LoVo (cell line): ENCODE data around the gene AGFG1.

Source experiments
- DNase-seq: peaks from one replicate; pipeline ENCODE4 v3.0.0-alpha.2; 2016; ENCODE audit warnings: low spot score

AGFG1 gene, protein sequence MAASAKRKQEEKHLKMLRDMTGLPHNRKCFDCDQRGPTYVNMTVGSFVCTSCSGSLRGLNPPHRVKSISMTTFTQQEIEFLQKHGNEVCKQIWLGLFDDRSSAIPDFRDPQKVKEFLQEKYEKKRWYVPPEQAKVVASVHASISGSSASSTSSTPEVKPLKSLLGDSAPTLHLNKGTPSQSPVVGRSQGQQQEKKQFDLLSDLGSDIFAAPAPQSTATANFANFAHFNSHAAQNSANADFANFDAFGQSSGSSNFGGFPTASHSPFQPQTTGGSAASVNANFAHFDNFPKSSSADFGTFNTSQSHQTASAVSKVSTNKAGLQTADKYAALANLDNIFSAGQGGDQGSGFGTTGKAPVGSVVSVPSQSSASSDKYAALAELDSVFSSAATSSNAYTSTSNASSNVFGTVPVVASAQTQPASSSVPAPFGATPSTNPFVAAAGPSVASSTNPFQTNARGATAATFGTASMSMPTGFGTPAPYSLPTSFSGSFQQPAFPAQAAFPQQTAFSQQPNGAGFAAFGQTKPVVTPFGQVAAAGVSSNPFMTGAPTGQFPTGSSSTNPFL

DNA sequence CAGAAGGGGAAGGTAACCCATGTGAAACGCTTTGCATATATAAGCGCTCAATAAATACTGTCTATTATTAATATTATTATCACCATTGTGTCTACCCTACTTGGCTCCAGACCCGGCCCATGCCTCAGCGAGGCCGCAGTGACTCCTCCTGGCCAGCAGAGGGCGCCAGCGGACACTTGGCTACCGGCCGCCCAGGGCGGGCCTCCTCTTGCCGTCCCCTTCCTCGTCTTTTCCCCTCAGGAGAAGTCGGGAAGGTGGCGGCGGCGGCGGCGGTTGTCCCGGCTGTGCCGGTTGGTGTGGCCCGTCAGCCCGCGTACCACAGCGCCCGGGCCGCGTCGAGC is at the start of gene AGFG1:
AGFG1 (plus strand) TSS at position 233 of the 341 bp plus-strand sequence. CDS start 266 bp downstream, outside the sequence.
- DNase-seq: peak; percentile 84

DNA sequence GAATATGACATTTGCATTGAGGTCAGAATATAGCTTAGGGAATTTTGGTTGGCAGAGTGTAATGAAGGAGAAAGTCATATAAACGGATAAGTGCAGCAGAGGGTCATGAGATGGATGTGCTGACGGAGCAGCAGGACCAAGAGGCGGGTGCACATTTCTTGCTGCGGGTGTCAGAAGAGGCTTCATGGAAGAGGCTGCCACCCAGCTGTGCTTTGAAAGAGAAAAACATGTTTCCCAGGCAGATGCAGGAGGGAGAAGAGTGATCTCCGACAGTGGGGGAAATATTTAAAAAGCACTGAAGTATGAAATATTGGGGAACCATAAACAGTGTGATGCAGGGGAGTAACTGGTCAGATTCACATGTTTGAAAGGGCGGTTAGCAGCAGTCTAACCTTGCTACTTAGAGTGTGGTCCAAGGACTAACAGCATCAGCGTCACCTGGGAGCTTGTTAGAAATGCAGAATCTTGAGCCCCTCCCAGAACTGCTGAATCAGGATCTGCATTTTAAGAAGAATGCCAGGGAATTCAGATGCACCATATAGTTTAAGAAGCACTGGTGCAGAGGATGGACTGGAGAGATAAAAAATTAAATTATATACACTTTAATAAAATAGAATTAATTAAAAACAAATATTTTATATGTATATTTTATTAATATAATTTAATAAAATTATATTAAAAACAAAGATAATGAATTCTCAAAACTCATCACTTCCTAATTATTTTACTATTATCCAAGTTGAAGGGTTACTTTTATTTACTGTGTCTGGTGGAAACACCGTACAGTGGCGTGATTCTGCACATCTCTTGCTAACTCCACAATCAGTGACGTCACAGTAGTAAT is 48.1 kb upstream of the AGFG1 start:
- DNase-seq: no peak

DNA sequence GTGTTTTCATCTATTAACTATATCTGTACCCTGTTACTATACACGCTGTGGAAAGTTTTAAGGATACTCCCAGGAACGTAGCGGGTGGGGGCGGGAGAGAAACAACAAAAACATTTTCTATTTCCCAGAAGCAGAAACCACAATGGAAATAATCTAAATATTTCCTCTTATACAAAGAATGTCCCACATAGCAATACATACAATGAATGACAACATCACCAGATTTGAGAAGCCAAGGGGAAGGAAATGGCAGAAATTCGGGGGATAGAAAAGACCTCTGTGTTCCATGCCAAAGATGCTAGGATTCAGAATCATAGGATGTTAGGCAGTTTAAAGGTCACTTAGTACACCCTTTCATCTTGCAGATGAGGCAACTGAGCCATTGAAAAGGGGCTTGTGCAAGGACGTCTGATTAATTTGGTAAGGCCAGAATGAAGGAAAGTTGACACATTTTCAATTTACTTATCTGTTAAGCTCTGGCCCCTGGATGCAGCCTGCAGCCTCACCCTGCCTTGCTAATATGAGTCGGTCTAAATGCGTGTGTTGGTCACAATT is 43.1 kb upstream of the AGFG1 start:
- no peak for DNase-seq

DNA sequence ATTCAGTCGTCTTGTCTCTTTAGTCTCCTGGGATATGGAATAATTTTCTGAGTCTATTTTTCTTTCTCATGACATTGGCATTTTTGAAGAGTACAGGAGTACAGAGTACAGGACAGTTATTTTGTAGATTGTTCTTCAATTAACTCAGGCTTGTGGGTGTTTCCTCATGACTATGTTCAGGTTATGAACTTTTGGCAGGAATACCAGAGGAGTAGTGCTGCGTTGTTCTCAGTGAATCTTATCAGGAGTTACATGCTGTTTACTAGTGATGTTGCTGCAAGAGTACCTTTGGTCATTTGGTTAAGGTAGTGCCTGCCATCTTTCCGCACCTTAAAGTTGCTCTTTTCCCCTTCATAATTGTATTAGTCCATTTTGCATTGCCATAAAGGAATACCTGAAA is 41.3 kb upstream of the AGFG1 start:
- no peak for DNase-seq

DNA sequence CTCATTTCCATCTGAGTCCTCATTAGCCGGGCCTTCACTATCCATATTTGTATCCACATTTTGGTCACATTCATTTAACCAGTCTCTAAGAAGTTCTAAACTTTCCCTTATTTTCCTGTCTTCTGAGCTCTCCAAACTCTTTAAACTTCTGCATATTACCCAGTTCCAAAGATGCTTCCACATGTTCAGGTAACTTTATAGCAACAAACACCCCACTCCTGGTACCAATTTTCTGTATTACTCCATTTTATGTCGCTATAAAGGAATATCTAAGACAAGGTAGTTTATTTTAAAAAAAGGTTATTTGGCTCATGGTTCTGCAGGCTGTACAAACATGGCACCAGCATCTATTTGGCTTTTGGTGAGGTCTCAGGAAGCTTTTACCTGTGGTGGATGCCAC is 38.8 kb upstream of the AGFG1 start:
- DNase-seq: no peak

DNA sequence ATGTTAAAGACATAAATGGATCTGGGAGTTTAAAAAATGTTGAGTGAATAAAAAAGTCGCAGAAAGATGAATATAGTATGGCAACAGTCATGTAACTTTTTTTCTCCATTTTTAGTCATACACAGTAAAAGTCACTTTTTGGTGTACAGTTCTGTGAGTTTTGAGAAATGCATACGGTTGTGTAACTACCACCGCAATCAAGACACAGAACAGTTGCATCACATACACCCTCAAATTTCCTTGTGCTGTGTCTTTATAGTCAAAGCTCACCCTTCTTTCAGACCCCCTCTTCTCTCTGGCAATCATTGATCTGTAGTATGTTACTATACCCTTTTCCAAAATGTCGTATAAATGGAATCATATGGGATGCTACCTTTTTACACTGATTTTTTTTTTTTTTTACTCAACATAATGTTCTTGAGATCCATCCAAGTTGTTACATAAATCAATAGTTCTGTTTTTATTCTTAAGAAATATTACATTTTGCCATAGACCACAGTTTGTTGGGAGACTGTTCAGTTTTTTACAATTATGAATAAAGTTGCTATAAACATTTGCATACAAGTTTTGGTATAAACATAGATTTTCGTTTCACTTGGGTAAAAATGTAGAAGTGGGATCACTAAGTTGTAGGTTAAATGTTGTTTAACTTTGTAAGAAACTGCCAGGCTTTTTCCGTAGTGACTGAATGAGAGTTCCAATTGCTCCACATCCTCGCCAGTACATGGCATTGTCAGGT is 35.4 kb upstream of the AGFG1 start:
- DNase-seq: no peak

DNA sequence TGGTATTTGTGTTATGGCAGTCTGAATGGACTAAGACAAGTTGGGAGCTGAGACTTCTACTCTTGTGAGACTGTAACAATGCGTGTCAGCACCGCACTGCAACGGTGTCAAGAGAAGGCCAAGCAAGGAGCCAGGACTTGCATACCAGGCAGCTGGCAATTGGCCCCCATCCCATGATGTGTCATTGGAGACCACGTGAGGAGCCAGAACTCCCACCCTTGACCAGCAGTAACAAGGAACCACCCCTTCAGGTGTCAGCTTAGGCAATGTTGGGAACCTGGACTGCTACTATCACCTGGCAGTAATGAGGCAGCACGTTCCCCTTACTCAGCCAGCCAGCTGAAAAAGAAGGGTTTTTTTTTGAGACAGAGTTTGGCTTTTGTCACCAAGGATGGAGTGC is 32.7 kb upstream of the AGFG1 start:
- no peak for DNase-seq

DNA sequence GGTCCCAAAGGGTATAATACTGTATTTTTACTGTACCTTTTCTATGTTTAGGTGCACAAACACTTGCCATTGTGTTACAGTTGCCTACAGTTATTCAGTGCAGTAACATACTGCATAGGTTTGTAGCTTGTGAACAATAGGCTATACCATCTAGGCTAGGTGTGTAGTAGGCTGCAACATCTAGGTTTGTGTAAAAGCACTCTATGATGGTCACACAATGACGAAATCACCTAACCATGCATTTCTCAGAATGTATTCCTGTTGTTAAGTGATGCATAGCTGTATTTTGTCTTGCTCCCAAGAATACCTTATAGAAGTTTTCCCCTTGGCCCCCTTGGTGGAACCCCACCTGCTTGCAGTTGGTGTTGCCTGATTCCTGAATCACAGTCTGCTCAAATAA is 29.3 kb upstream of the AGFG1 start:
- no peak for DNase-seq

DNA sequence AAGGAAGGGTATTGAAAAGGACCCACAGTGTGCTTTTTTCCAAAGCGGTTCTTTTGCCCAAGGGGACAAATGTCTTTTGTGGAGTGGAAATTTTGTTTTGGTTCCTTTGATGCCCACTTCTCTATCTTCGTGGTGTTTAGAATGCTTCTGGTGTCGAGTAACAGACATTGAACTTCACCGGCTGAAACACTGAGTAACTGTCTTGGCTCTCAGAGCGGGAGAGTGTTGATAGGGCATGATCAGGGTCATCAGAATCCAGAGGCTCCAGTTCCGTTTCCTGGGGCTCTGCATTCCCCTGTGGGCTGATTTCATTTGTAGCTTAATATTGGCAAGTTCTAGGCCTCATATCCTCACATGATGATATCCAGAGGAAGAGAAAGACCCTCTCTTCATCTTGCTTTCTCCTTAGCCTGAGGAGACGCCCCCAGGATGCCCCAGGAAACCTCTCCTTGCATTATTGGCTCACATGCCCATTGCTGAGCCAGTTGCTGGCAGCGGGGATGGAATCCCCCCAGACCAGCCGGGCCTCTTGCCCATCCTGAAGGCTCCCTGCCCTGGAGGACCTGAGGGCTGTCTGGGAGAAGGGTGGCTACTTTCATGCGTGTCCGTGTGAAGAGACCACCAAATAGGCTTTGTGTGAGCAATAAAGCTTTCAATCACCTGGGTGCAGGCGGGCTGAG is 27.9 kb upstream of the AGFG1 start:
- DNase-seq: no peak

DNA sequence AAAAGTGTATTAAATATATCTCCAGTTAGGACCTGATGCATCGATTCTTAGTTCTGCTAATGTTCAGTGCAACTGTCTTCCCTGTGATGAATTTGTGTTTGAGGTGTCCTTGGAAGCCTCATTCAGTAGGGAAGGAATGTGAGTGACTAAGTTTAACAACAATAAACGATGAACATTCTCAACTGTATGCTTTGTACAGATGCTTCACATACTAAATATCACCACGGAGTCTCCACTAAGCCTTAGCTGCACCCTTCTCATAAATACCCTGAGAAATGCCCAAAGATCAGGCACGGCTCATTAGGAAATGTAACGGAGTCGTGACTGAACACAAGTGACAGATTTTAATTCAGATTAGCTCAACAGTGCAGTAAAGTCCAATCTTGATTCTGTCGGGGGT is 24.4 kb upstream of the AGFG1 start:
- no peak for DNase-seq

DNA sequence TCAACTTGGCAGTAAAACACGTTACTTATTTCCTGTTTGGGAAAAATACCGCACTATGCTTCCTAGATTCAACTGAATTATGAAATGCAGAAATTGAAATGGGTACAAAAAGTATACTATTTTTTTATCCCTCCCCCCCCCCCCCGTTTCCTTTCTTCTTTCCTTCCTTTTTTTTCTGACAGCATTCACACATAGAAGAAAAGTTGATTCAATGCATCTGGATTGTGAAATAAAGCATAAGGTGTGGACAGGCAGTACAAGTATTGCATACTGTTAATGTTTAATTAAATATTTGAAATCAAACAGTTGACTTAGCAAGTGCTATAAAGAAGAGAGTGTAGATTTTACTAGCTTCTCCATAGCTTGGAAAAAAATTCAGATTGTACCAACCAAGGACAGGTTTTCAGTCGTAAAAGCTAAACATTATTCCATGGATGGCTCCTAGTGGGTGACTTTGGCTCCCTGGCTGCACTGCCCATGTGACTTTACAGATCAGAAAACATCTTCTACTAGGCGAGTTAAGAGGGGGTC is 21.6 kb upstream of the AGFG1 start:
- no peak for DNase-seq

DNA sequence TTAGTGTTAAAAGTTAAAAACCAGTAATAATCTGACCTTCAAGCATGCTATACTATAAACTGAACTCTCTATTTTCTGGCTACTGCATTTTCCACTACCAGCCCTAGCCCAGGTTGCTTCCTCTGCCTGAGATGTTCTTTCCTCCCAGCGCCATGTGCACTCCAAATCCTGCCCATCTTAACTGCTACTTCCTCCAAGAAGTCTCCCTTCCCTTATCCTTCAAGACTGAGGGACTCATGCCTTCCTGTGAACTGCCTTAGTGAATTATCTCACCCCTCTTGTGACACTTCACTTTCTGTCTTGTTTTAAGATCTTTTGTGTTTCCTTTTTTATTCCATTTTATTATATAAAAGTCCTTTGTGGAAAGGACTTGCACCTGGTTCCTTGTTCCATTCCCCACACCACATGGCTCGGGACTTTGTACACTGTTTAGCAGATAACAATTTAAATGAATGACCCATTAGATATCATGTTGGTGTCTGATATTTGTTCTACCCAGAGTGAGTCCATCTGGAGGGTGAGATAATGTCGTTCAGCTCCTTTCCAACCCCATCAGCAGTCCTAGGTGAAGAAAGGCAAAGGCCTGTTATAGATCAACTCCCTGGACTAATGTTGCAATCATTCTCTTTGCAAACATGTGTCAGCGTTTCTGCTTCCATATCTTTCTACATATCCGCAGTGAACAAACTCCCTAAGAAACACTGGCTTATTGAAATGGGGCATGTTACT is 20.9 kb upstream of the AGFG1 start:
- no peak for DNase-seq

DNA sequence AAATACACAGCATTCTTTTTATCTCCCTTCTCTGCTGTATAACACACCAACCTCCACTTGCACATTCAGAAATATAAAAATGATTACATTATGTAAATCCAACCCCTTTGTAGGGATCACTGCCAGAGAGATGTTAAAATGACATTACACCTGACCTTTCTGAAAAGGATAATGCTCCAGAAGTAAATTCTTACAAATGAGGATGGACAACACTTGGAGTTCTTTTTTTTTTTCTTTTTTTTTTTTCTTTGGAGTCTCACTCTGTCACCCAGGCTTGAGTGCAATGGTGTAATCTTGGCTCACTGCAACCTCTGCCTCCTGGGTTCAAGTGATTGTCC is 20.3 kb upstream of the AGFG1 start:
- no peak for DNase-seq

DNA sequence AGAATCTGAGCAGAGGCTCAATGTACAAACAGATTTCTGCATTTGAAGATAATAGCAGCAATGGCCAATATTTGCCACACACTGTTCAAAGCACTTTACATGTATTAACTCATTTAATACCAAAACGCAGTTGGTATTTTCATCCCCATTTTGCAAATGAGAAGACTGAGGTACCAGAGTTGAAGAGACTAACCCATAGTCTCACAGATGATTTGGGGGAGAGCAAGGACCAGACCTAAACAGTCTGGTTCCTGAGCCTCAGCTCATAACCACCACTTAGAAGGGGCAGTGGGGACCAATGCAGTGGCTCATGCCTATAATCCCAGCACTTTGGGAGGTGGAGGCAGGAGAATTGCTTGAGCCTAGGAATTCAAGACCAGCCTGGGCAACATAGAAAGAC is 18.1 kb upstream of the AGFG1 start:
- DNase-seq: no peak

DNA sequence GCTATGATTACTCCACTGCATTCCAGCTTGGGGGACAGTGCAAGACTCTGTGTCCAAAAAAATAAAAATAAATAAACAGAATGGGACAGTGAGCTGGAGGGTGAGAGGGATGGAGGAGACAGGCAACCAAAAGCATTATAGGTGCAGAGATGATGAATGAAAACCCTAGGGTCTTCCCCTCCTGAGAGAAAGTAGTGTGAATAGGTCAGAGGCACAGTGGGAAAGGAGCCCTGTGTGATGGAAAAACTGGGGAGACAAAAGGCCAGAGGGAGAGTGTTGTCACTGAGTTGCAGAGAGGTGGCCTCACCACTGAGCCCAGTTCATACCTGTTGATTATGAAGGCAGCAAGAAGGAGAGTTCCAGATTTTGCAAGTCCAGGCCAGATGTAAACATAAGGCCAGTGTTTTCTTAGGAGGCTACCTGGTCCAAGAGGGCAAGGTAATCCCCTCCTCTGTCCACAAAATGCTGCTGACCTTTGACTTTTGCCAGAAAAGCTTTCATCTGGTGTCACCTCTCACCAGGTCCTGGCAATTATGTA is 17.6 kb upstream of the AGFG1 start:
- no peak for DNase-seq

DNA sequence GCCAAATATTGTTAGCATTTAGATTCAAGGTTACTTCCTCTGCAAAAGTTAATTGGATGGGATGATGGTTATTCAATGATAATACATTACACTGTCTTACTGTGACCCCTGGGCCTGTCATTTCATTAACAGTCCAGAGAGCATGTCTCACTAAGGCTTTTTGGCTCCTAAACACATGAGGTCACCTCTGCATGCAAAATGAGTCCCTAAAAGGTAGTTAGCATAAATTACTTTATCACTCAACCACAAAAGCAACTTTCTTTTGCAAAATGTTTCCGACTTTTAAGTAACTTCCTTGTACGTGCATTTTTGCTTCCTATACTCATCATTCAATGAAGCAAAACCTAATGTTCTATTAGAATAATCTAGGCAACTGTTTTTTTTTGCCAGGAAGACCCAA is 16.8 kb upstream of the AGFG1 start:
- no peak for DNase-seq

DNA sequence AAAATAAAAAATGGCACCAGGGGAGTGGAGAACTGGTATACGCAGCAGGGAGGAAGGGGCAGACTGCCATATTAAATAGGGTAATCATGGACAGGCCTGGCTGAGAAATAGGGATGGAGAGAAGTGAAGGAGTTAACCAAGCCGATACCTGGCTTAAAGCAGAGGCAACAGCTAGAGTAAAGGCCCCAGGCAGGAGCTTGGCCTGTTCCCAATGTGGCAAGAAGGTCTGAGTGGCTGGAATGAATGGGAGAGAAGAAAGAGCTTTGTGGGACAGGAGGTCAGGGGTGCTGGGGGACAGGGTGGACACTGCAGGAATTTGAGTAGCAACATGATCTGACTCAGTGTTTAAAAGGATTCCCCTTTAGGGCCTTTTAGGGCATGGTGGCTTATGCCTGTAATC is 15.9 kb upstream of the AGFG1 start:
- DNase-seq: no peak

DNA sequence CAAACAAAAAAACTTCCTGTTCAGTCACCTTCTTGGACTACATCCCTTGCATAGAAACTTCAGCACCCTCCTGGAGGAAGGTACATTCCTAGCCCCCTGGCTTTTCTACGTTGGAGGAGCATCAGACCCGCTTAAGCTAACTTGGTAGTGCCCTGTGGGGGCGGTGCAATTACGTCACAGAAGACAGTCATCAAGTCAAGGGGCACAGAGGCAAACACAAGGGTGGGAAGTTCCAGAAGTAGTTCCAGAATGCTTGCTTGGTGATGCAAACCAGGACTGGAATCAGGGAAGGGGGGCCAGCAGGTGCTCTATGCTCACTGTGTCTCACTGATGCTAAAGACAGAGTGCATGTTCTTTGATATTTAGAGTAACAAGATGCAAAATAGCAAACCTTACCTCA is 15.2 kb upstream of the AGFG1 start:
- DNase-seq: no peak

DNA sequence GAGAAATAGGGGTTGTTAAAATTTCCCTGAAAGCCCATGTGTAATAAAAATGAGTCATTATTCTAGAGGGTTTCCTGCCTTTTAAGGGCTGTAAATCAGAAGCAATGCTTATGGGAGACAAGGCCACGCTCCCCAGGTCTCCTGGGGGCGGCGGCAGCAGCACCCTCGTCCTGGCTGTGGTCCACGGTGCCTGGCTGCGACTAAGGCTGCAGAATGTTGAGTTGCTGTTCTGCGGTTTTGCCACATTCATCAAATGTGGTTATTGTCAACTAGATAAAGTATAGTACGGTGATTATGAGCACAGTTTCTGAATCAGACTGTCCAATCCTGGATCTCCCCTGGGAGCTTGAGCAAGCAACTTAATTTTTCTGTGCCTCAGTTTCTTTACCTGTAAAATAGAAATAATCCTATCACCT is 11.9 kb upstream of the AGFG1 start:
- DNase-seq: peak; percentile 25

DNA sequence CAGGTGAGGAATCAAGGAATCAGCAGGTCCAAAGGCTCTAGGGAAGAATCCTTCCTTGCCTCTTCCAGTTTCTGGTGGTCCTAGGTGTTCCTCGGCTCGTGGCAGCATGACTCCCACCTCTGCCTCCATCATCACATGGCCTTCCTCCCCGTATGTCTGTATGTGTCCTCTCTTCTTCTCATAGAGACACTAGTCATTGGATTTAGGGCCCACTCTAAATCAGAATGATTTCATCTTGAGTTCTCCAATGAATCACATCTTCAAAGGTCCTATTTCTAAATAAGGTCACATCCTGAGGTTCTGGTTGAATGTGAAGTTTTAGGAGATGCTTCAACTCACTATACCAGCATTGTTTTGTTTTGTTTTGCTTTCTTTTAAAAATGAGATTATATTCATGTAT is 11.1 kb upstream of the AGFG1 start:
- no peak for DNase-seq
